GM12892 (cell line): ENCODE results near the gene CRYGN.

Experiments used
- POLR2A ChIP-seq: IDR thresholded peaks from 2 replicates; pipeline ENCODE4 v1.6.1; 2011; ENCODE audit warnings: low read depth, low read length, control low read depth
- POLR2AphosphoS5 ChIP-seq: IDR thresholded peaks from 2 replicates; pipeline ENCODE4 v1.6.1; 2011; ENCODE audit warnings: low read depth, low read length, control low read depth

- TF ChIP-seq POLR2AphosphoS5, result no peak
- no peak for TF ChIP-seq POLR2A
These were observed 3.3 kb downstream of the CRYGN start for GRCh38 chr7:151436446-151437158.
